GM12865 (cell line): ENCODE measurements around the gene CCDC60.

Source experiments
- DNase-seq: peaks from one replicate; pipeline ENCODE4 v3.0.0; 2010; ENCODE audit warnings: low read depth
- H3K4me3 ChIP-seq: 2 replicates; pipeline ENCODE4 v1.5.1; 2011; ENCODE audit warnings: mild to moderate bottlenecking, low read depth, low read length, control low read depth
- CTCF ChIP-seq: IDR thresholded peaks from 2 replicates; pipeline ENCODE4 v1.5.1; 2011; ENCODE audit warnings: low read length, control low read depth, low read depth, inconsistent platforms; ENCODE audit not compliant: insufficient read depth; ENCODE audit errors: missing control alignments

The CCDC60 gene

GRCh38 chr12:119301379-119301778, 33.1 kb upstream of the CCDC60 start:
- no peak overlapping the region for H3K4me3 ChIP-seq
- no peak for DNase-seq
- TF ChIP-seq CTCF, result no peak

GRCh38 chr12:119302451-119303080, 32.0 kb upstream of the CCDC60 start:
- no peak for TF ChIP-seq CTCF
- no peak for DNase-seq

GRCh38 chr12:119306593-119306992, 27.9 kb upstream of the CCDC60 start:
- no peak for TF ChIP-seq CTCF
- no peak overlapping the region for H3K4me3 ChIP-seq
- no peak for DNase-seq

More at GRCh38 chr12:119302451-119303080, 32.0 kb upstream of the CCDC60 start:
- no peak overlapping the region for H3K4me3 ChIP-seq

- no peak for DNase-seq
- no peak for TF ChIP-seq CTCF
- H3K4me3 ChIP-seq, result no peak overlapping the region
Measured at GRCh38 chr12:119307747-119308146, 26.8 kb upstream of the CCDC60 start.

- DNase-seq, result no peak
- TF ChIP-seq CTCF, result no peak
- no peak overlapping the region for H3K4me3 ChIP-seq
Measured at GRCh38 chr12:119308708-119309456, 25.6 kb upstream of the CCDC60 start.

GRCh38 chr12:119311878-119312277, 22.7 kb upstream of the CCDC60 start:
- no peak overlapping the region for H3K4me3 ChIP-seq
- DNase-seq, result no peak
- TF ChIP-seq CTCF, result no peak
